EH (cell line): ENCODE data around the gene TMEM79.

Experiments used
- DNase-seq: peaks from one replicate; pipeline ENCODE4 v3.0.0-alpha.2; 2015; ENCODE audit warnings: low read depth

TMEM79 gene

DNA sequence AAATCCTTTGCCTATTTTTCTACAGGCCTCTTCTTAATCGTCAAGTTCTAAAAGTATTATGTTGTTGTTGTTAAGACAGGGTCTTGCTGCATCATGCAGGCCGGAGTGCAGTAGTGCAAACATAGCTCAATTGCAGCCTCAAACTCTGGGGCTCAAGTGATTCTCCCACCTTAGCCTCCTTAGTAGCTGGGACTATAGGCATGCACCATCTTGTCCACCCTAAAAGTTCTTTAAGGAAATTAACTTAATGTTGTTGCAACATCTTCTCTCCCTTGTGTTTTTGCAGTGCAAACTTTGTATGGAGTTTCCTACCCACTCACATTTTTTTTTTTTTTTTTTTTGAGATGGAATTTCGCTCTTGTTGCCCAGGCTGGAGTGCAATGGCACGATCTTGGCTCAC is 19.1 kb downstream of the TMEM79 start:
- DNase-seq: no peak

- DNase-seq: no peak
These were observed 21.1 kb downstream of the TMEM79 start for GRCh38 chr1:156305215-156305614.

DNA sequence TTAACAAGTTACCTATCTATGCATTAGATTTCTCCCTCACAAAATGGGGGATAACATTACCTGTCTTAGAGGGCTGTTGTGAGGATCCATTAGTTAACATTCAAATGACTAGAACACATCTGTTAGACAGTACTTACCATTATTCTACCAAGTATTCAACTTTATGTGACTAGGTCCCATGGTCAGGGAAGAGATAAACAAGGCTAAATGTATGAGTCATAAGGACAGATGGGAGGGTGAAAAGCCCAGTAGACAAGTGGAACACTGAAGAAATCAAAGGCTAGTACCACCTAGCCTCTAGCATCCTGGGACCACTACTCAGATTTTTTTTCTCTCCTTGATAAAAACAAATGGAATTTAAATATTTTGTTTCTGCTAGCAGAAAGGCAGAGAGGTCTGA is 24.0 kb downstream of the TMEM79 start:
- peak; percentile 62 for DNase-seq

DNA sequence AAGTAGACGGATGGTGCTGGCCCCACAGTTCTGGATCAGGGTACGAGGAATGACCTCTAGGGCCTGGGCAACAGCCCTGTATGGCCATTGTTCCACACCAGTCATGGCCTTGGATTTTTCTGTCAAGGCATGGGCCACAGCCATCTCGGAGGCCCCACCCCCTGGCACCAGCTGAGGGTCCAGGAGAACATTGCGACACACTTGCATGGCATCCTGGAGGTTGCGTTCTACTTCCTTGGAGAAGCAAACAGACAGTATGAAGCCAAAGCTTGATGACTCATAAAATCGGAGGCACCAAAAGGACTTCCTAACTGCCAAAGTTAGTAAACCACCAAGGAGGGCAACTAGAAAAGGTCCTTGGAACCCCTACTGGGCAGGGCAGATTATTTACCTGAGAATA is 26.8 kb downstream of the TMEM79 start:
- peak; percentile 52 for DNase-seq

GRCh38 chr1:156316909-156317308 is 32.8 kb downstream of the TMEM79 start:
- no peak for DNase-seq

GRCh38 chr1:156319664-156320063 is 35.5 kb downstream of the TMEM79 start:
- peak; percentile 47 for DNase-seq

GRCh38 chr1:156320560-156320959 is 36.4 kb downstream of the TMEM79 start:
- DNase-seq: no peak

DNA sequence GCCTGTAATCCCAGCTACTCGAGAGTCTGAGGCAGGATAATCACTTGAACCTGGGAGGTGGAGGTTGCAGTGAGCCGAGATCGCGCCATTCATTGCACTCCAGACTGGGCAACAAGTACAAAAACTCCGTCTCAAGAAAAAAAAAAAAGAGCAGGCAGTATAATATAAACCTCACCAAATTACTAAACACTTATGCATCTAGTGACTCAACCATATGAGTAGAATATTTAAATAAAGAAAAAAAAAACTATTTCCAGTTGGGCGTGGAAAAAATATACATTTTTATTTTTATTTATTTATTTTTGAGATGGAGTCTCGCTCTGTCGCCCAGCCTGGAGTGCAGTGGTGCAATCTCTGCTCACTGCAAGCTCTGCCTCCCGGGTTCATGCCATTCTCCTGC is 39.1 kb downstream of the TMEM79 start:
- DNase-seq: peak; percentile 45

GRCh38 chr1:156336242-156336641 is 52.1 kb downstream of the TMEM79 start:
- DNase-seq: no peak

DNA sequence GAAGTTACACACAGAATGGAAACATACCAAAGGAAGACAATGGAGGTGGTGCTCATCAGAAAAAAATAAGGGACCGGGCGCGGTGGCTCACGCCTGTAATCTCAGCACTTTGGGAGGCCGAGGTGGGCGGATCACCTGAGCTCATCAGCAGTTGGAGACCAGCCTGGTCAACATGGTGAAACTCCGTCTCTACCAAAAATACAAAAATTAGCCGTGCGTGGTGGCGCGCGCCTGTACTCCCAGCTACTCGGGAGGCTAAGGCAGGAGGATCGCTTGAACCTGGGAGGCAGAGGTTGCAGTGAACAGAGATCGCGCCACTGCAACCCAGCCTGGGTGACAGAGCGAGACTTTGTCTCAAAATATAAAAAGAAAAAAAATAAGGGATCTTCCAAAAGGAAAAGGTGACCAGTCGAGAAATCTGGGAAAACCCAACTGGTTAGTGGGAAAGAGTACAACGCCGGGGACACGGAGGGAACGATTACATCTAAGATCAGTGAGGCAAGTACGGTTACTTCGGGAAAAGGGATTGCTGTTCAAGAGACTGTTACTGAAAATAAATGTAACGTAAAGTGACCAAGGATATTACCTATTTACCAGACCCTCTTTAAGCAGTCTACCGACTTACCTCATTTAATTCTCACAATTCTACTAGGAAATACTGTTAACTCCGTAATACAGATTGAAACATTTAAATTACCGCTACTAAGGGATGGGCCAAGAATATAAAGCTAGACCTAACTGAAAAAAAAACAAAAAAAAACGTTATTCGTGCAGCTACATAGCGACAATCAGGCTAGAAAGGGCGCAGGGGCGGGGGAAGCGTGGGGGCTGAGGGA is 53.1 kb downstream of the TMEM79 start:
- DNase-seq: peak; percentile 11

GRCh38 chr1:156337888-156338179 is 53.7 kb downstream of the TMEM79 start:
- DNase-seq: no peak

DNA sequence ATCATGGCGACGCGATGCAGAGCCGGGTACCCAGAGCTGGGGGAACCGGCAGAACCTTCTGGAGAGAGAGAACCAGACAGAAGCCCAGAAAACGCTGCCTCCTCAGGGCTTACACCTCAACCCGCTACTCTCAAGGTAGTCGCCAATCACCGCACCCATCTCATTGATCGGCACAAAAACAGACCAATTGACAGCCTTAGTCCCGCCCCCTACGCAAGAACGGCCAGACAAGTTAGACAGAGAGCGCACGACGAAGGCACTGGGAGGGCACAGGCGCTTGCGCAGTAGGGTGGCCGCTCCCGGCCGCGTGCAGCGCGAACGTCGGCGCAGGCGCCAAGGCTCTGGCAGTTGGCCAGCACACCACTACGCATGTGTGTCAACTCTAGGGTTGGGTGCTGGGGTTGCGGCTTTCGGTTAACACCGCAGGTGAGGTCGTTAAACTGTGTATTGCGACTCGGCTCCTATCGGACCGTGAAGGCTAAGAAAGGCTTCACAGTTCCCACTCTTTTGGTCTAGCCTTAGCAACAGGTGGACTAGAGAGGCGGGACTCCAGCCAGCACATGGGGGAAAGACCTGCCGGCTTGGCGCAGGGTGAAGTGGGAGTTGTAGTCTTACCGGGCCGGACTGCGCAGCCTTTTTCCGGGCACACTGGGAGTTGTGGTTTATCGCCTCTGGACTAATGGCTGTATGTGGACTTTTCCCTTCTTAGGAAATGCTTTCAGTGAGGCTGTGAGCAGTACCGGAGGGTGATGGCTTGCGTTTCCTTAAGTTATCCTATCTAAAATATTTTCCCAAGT is 54.3 kb downstream of the TMEM79 start, which contains the start of the genes CCT3 and TSACC:
TSS of gene CCT3 (minus strand) at position 113 of the 797 bp plus-strand sequence. CDS start at position 5, 108 bp downstream.
TSS of gene TSACC (plus strand) at position 347 of the 797 bp plus-strand sequence. CDS start 1,232 bp downstream, outside the sequence.
- peak; percentile 100 for DNase-seq
